Gastrocnemius medialis (tissue), 4 donors: ENCODE data around the gene PDE4B. TPM values are rescaled to one million over a fixed set of nuclear protein-coding genes. Genes with fewer than 3 reads are reported as not detected.
A peak's percentile ranks its signal among the peaks of the same experiment; 100 is the strongest.

ENCODE experiments used
- ATAC-seq, 2 donors: fragments of 150-250 bp; one replicate each; pipeline ENCODE4 v1.9.1; 2016
- DNase-seq, 2 donors: peaks; one replicate each; pipeline ENCODE4 v3.0.0-alpha.2; 2019
- H3K27ac ChIP-seq, 4 donors: fragments of 200-600 bp; sonication (generic); 1 replicate in 1 of 4; 2 replicates in 3 of 4; pipeline ENCODE4 v1.5.1; 2016 to 2018; ENCODE audit warnings: mild to moderate bottlenecking in 2 of 4, moderate library complexity in 1 of 4
- H3K27me3 ChIP-seq, 3 donors: fragments of 200-600 bp; sonication (generic) in 2 of 3; 1 replicate in 1 of 3; 2 replicates in 2 of 3; pipeline versions ENCODE4 v1.5.1 to v1.6.0; 2016 to 2019; ENCODE audit warnings: mild to moderate bottlenecking in 1 of 3, moderate library complexity in 1 of 3
- H3K36me3 ChIP-seq, 2 donors: fragments of 200-600 bp; sonication (generic) in 1 of 2; one replicate each; pipeline ENCODE4 v1.5.1; 2017 to 2018
- H3K4me1 ChIP-seq, 2 donors: fragments of 200-600 bp; sonication (generic) in 1 of 2; one replicate each; pipeline ENCODE4 v1.5.1; 2016 to 2017; ENCODE audit warnings: mild to moderate bottlenecking in 2 of 2
- H3K4me3 ChIP-seq, 4 donors: fragments of 200-600 bp; sonication (generic) in 3 of 4; 1 replicate in 1 of 4; 2 replicates in 3 of 4; pipeline ENCODE4 v1.5.1; 2016 to 2019; ENCODE audit warnings: mild to moderate bottlenecking in 2 of 4
- H3K9me3 ChIP-seq, 3 donors: fragments of 200-600 bp; sonication (generic) in 2 of 3; 1 replicate in 1 of 3; 2 replicates in 2 of 3; pipeline ENCODE4 v1.5.1; 2016 to 2019
- POLR2A ChIP-seq, 2 donors: fragments of 450-650 bp; IDR thresholded peaks; one replicate each; pipeline ENCODE4 v1.6.1; 2017; ENCODE audit warnings: antibody characterized with exemption in 2 of 2, mild to moderate bottlenecking in 2 of 2, moderate library complexity in 2 of 2
- in situ Hi-C, 4 donors: fragments of 200-750 bp; cut with MboI; loops; one replicate each; pipeline versions ENCODE4 v1.15.0 to v1.8.0; 2017; ENCODE audit warnings: low sequenced_read_pairs in 4 of 4
- intact Hi-C: fragments of 100-400 bp; cut with DNase I; formaldehyde crosslinking; loops from one replicate; pipeline ENCODE4 v1.15.1; 2023; ENCODE audit warnings: low total_unique reads
- total RNA-seq, 4 donors: library from RNA; depleted of rRNA; stranded (reverse); fragments of >200 nt; gene quantifications; one replicate each; pipeline versions ENCODE4 v1.1.0 to v1.2.3, GENCODE V29; 2016
- TF ChIP-seq, protein P1 (sequence below), 5 experiments: fragments of 450-650 bp in 3 of 5; fragments of 200-600 bp in 2 of 5; sonication (generic) in 2 of 5; IDR thresholded peaks in 4 of 5; conservative IDR thresholded peaks in 1 of 5; 1 replicate in 4 of 5; 2 replicates in 1 of 5; pipeline ENCODE4 v1.5.1; 2016 to 2019; ENCODE audit warnings: antibody characterized with exemption in 5 of 5, mild to moderate bottlenecking in 3 of 5, moderate library complexity in 3 of 5

The PDE4B gene
- total RNA-seq, 4 donors from 2014 or later: 4.5 to 8.5 (median 7.9) TPM

DNA sequence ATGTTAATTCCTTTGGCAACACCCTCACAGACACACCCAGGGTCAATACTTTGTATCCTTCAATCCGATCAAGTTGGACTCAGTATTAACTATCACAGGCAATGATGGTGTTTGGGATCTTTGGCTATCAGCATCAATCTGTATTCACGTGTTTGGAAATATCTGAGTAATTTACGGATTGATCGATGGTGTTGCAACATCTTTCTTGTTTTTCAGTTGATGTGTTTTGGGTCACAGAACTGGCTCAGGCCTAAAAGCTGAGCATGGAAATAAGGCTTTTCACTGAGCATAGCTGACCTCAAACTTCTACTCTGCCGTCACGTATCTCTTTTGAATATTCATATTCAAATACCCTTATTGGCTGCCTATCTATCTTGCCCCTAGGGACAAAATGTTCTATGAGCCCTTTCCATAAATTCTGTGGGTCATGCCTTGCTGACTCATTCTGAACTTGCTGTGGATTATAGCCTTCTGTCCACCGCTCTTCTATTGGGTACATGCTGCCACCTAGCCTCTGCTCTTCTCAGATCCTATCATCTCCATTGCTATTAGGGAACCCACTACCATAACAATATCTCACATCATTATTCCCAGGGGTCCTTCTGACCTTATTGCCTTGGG, 156.0 kb downstream of the PDE4B start:
- no peak for DNase-seq
- in situ Hi-C loops: loop anchor here in 1 of 4 donors (10.0 kb wide), 1 partner anchor 506 kb away; no protein-coding TSS in a partner anchor

DNA sequence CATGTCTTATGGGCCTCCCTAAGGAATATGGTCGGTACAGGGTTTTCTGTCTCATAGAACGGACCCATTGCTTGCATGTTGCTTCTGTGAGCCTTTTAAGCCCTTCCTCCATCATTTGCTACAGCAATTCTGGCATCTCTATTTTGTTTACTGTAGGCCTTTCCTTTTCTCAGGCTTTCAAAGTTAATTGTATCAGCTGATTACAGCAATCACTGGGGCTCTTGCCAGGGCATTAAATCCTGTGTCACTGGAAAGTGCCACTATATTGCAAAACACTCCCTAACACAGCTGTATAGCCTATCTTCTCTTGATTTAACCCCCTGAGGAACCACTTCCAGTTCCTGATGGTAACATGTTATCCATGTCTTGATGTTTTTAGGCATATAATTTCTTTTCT, 156.5 kb downstream of the PDE4B start:
- no peak for TF ChIP-seq POLR2A (IDR thresholded peaks at IDR 0.05)
- TF ChIP-seq, protein P1, sequence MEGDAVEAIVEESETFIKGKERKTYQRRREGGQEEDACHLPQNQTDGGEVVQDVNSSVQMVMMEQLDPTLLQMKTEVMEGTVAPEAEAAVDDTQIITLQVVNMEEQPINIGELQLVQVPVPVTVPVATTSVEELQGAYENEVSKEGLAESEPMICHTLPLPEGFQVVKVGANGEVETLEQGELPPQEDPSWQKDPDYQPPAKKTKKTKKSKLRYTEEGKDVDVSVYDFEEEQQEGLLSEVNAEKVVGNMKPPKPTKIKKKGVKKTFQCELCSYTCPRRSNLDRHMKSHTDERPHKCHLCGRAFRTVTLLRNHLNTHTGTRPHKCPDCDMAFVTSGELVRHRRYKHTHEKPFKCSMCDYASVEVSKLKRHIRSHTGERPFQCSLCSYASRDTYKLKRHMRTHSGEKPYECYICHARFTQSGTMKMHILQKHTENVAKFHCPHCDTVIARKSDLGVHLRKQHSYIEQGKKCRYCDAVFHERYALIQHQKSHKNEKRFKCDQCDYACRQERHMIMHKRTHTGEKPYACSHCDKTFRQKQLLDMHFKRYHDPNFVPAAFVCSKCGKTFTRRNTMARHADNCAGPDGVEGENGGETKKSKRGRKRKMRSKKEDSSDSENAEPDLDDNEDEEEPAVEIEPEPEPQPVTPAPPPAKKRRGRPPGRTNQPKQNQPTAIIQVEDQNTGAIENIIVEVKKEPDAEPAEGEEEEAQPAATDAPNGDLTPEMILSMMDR (IDR thresholded peaks at IDR 0.05 in 4 of 5, conservative IDR thresholded peaks at IDR 0.05 in 1 of 5): no peak
- H3K9me3 ChIP-seq: no peaks in the 10 kb centered on the region
- H3K4me1 ChIP-seq: no peaks in the 10 kb centered on the region
- no peaks in the 10 kb centered on the region for H3K27me3 ChIP-seq
- intact Hi-C loops (no loop called here), in situ Hi-C loops (loop anchor here in 1 of 4 donors (10.0 kb wide), 1 partner anchor 506 kb away; no protein-coding TSS in a partner anchor)
- ATAC-seq: peak in 1 of 2 donors; percentile 19
- no peak for DNase-seq
- peak overlapping the region in 2 of 4 donors; percentile 26 to 33 for H3K27ac ChIP-seq
- no peak overlapping the region for H3K4me3 ChIP-seq
- no peaks in the 10 kb centered on the region for H3K36me3 ChIP-seq

More for the DNA sequence above, 156.0 kb downstream of the PDE4B start:
- Histone ChIP-seq H3K4me3 (no peak overlapping the region), H3K27ac (peak overlapping the region in 2 of 4 donors; percentile 26 to 33), H3K36me3 (no peaks in the 10 kb centered on the region), H3K27me3 (no peaks in the 10 kb centered on the region), H3K9me3 (no peaks in the 10 kb centered on the region), H3K4me1 (no peaks in the 10 kb centered on the region)
- intact Hi-C loops: no loop called here
- peak; percentile 46 to 54 for ATAC-seq
- TF ChIP-seq, protein P1 (IDR thresholded peaks at IDR 0.05 in 4 of 5, conservative IDR thresholded peaks at IDR 0.05 in 1 of 5): no peak
- no peak for TF ChIP-seq POLR2A (IDR thresholded peaks at IDR 0.05)

DNA sequence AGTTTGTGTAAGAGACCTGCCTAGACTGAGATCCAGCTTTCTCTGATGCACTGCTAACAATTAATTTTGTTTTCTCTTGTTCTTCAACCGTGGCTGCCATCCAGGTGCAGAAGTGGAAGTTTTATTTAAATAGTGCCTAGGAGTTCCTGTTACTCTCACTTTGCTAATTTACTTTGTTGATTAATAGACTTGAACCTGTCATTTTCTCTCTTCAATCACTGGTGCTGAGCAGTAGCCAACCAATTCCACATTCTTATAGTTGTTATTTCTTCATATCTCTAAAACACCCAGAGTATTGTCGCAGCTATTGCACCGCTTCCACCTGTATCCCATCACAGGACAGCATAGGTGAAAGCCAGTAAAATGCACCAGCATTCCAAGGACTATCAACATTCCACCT, 157.2 kb downstream of the PDE4B start:
- in situ Hi-C loops: loop anchor here (5.0 to 25.0 kb wide), 4 partner anchors 292 to 512 kb away; no protein-coding TSS in a partner anchor

DNA sequence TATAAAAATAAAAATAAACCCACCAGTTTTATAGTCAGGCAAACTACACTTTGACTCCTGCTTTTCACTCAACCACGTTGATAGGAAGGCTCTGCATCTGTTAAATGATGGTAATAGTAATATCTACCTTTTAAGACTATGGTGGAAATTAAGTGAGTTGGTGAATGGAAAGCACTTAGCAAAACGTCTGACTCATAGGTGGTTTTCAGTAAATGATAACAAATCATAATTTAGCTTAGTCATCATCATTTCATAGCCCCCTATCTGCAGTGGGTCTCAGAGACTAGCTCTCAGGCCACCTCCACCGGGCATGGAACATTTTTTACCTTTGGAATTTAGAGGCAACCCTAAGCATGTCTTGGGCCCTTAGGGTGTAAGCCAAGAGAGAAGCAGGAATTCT, 160.0 kb downstream of the PDE4B start:
- no peaks in the 10 kb centered on the region for H3K27me3 ChIP-seq
- H3K4me3 ChIP-seq: no peak overlapping the region
- no peaks in the 10 kb centered on the region for H3K9me3 ChIP-seq
- no peak overlapping the region for H3K27ac ChIP-seq
- no peaks in the 10 kb centered on the region for H3K4me1 ChIP-seq
- intact Hi-C loops: no loop called here
- in situ Hi-C loops: loop anchor here (5.0 to 25.0 kb wide), 3 partner anchors 290 to 510 kb away; no protein-coding TSS in a partner anchor
- H3K36me3 ChIP-seq: no peaks in the 10 kb centered on the region
- no peak for ATAC-seq
- TF ChIP-seq, protein P1 (IDR thresholded peaks at IDR 0.05 in 4 of 5, conservative IDR thresholded peaks at IDR 0.05 in 1 of 5): no peak
- TF ChIP-seq POLR2A (IDR thresholded peaks at IDR 0.05): no peak
- DNase-seq: no peak

More for the DNA sequence above, 157.2 kb downstream of the PDE4B start:
- DNase-seq (no peak), ATAC-seq (no peak)
- intact Hi-C loops: no loop called here
- Histone ChIP-seq H3K27me3 (no peaks in the 10 kb centered on the region), H3K36me3 (no peaks in the 10 kb centered on the region), H3K27ac (peak overlapping the region in 1 of 4 donors; percentile 26), H3K4me1 (no peaks in the 10 kb centered on the region), H3K4me3 (no peak overlapping the region), H3K9me3 (no peaks in the 10 kb centered on the region)
- TF ChIP-seq, protein P1 (IDR thresholded peaks at IDR 0.05 in 4 of 5, conservative IDR thresholded peaks at IDR 0.05 in 1 of 5): no peak
- no peak for TF ChIP-seq POLR2A (IDR thresholded peaks at IDR 0.05)
